ENCODE data around the gene SLC35D2.
"Not testable (repeated sequence)": the region's sequence is repeated elsewhere in the genome, so short reads cannot be mapped to it uniquely, and the experiment has no call there.

DNA sequence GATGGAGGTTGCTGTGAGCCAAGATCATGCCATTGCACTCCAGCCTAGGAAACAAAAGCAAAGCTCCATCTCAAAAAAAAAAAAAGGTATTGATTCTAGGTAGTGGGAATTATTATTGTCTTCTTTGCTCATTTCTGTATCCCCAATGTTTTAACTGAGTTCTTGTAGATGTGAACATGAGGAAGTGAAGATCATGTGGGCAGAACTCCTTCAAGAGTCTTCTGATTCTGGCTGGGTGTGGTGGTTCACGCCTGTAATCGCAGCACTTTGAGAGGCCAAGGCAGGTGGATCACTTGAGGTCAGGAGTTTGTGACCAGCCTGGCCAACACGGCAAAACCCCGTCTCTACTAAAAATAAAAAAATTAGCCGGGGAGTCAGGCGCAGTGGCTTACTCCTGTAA is 8.0 kb downstream of the SLC35D2 start:
- not testable (repeated sequence) for TF ChIP-seq POLR2A, CTCF (IDR thresholded peaks at IDR 0.05)

All from uterus (tissue), 2 donors.